NCI-H2107 (cell line): Measurements from ENCODE around the gene SERHL2.
"Not testable (repeated sequence)": the region's sequence is repeated elsewhere in the genome, so short reads cannot be mapped to it uniquely, and the experiment has no call there.

Experiments used
- DNase-seq: peaks from one replicate; lab custom pipeline; 2025; lab: John Stamatoyannopoulos, UW

SERHL2 gene

GRCh38 chr22:42535082-42535731, 18.5 kb upstream of the SERHL2 start:
- not testable (repeated sequence) for DNase-seq

- no peak for DNase-seq
These were observed 17.6 kb upstream of the SERHL2 start for GRCh38 chr22:42536166-42536565.

- DNase-seq: not testable (repeated sequence)
These were observed 17.1 kb upstream of the SERHL2 start for GRCh38 chr22:42536634-42537033.

GRCh38 chr22:42537199-42537831, 16.4 kb upstream of the SERHL2 start:
- DNase-seq: not testable (repeated sequence)

DNA sequence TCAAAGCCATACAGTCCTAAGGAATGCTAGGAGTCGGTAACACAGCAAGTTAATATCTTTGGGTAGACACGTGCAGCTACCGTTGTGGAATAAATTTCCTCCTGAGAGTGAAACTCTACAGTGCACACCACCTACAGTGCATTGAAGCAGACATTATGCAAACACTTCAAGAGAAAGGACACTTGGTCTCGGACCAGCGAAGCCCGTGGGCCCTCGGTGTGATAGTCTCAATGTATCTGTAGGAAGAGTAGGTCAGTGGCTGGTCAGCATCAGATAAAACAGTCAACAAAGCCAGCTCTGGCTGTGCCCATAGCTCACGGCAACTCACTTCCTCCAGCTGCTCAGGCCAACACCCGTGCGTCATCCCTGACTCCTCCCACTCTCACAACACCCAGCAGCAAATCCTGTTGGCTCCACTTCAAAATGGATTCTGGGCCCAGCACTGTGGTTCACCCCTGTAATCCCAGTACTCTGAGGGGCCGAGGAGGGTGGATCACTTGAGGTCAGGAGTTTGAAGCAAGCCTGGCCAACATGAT, 14.5 kb upstream of the SERHL2 start:
- not testable (repeated sequence) for DNase-seq

GRCh38 chr22:42544686-42545085, 9.1 kb upstream of the SERHL2 start:
- no peak for DNase-seq

GRCh38 chr22:42547562-42547961, 6.2 kb upstream of the SERHL2 start:
- DNase-seq: no peak

- DNase-seq: not testable (repeated sequence)
These were observed 5.6 kb upstream of the SERHL2 start for GRCh38 chr22:42548126-42548525.

DNA sequence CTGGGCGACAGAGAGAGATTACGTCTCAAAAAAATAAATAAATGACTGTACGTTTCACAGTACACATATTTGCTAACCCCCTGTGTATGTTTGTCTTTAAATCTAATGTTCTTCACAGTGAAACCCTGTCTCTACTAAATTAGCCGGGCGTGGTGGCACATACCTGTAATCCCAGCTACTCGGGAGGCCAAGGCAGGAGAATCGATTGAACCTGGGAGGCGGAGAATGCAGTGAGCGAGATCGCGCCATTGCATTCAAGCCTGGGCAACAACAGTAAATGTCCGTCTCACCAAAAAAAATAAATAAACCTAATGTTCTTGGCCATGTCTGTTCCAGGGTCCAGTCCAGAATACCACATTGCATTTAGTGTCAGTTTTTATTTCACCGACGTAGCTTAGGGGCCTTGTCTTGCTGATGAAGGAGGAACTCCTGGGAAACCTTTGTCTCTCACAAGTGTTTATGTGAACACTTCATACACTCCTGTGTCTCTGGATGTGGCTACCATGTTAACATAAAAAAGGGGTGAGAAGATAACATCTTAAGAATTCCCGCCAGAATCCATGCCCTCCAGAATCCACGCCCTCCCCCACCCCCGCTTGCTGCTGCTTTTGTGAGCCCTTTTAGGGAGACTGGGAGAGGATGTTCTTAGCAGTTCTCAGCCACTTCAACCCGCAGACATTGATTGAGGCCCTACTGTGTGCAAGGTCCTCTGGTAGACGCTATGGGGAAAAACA, 5.0 kb upstream of the SERHL2 start:
- no peak for DNase-seq

DNA sequence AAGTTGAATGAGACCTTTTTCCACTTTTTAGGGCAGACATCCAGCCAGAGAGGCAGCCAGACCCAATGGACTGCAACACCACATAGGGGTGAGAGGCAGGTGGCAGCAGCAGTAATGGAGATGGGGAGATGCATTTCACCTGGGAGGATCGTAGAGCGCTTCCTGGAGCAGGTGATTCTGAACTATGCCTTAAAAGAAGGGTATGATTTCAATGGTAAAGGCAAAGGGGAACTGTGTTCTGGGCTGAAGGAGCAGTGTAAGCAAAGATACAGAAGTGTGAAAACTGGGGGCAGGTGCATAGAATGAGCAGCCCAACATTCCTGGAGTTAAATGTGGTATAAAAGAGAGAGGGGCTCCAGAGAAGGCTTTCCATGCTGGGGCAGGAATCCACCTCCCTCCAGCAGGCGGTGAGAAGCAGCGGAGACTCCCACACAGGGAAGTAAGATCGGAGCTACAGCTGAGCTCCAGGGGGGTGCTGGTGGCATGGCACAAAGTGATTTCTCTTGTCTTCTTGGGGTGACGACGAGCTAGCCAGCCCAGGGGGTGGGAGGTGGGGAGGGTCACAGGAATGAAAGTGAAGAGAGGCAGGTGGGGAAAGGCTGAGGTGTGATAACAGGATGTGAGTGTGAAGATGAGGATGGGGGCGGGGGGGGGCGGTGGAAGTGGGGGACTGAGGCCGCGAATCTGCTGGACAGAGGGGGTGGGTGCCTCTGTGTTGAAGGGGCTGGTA, 4.3 kb upstream of the SERHL2 start:
- no peak for DNase-seq

GRCh38 chr22:42552294-42552647, 1.5 kb upstream of the SERHL2 start:
- not testable (repeated sequence) for DNase-seq

GRCh38 chr22:42560381-42560780, 6.6 kb downstream of the SERHL2 start:
- no peak for DNase-seq

- no peak for DNase-seq
These were observed 7.0 kb downstream of the SERHL2 start for GRCh38 chr22:42560781-42561180.

GRCh38 chr22:42561856-42562255, 8.1 kb downstream of the SERHL2 start:
- no peak for DNase-seq

DNA sequence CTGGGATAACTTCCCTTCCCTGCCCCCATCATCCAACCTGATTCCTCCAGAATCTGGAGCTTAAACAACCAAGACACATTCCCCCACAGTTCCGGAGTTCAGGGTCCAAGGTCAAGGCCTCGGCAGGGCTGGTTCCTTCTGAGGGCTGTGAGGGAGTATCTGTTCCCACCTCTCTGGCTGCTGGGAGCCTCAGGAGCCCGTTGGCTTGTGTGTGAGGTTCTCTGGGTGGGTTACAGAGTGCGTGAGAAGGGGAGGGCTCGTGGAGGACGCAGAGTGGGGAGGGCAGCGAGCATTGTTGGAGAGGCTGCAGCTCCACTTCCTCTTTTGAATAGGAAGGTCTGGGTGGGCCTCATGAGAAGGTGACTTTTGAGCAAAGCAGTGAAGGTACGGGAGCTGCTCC, 8.5 kb downstream of the SERHL2 start:
- no peak for DNase-seq

GRCh38 chr22:42562684-42563083, 8.9 kb downstream of the SERHL2 start:
- DNase-seq: no peak

- not testable (repeated sequence) for DNase-seq
These were observed 10.2 kb downstream of the SERHL2 start for GRCh38 chr22:42563943-42564342.

- DNase-seq: no peak
These were observed 10.9 kb downstream of the SERHL2 start for GRCh38 chr22:42564699-42565098.

DNA sequence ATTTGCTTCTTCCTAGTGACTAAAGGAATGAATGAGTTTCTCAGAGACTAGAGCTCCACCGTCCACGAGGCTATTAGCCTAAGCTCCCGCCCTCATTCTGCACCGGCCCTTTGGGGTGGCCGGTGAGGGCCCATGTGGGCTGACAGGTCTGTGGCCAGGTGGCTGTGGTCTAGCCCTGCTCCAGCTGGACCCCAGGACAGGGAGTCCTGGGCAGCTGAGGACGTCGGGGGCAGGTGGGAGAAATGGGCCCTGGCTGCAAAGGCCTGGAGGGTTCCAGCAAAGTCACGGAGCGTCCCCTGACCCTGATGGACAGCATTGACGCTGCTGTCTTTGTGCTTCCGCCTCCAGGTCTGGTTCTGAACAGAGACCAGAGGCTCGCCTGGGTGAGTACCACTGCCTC, 12.2 kb downstream of the SERHL2 start:
- DNase-seq: no peak

DNA sequence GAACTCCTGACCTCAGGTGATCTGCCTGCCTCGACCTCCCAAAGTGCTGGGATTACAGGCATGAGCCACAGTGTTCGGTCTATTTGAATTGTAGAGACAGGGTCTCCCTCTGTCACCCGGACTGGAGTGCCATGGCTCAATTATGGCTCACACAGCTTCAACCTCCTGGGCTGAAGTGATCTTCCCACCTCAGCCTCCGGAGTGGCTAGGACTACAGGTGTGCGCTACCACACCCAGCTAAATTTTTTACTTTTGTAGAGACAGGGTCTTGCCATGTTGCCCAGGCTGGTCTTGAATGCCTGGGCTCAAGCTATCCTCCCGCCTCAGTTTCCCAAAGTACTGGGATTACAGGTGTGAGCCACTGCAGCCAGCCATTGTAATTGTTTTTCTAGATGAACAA, 14.2 kb downstream of the SERHL2 start:
- DNase-seq: not testable (repeated sequence)

- DNase-seq: not testable (repeated sequence)
These were observed 16.8 kb downstream of the SERHL2 start for GRCh38 chr22:42570580-42570979.

DNA sequence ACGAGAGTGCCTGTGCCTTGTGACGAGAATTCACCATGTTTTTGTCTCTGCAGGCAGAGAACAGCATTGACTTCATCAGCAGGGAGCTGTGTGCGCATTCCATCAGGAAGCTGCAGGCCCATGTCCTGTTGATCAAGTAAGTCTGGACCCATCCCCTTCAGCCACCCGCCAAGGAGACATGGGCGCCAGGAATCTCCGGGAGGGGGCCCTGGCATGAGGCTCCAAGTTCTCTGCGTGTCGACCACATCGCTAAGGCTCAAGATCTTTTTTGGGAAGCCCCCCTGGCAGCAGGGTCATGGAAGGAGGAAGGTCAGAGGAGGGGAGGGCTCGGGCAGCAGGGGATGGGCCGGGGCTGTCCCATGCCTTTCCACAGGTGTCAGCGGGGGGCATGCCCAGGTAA, 17.3 kb downstream of the SERHL2 start:
- not testable (repeated sequence) for DNase-seq
